Endothelial cell of umbilical vein (primary cell): ENCODE data around the gene UNC5CL. TPM values are rescaled to one million over a fixed set of nuclear protein-coding genes. Genes with fewer than 3 reads are reported as not detected.
"Not testable (repeated sequence)": the region's sequence is repeated elsewhere in the genome, so short reads cannot be mapped to it uniquely, and the experiment has no call there.

Experiments used
- BruUV-seq: library from RNA; stranded (reverse); fragments of 400-500 nt; replicated peaks from 2 replicates; lab custom pipeline; 2021; lab: Mats Ljungman, UMichigan
- CTCF ChIA-PET: fragments of 300-600, 350-600 bp; sonication (Branson Sonifier 250); formaldehyde crosslinking; loops from one replicate; lab custom pipeline; 2021; ENCODE audit warnings: antibody characterized with exemption, inconsistent platforms; lab: Charles Lee
- POLR2A ChIA-PET: fragments of 300-600, 350-600 bp; sonication (Branson Sonifier 250); formaldehyde crosslinking; loops from one replicate; lab custom pipeline; 2021; ENCODE audit warnings: antibody characterized with exemption, inconsistent platforms; lab: Charles Lee
- DNase-seq: peaks from one replicate; pipeline ENCODE4 v3.0.0-alpha.2; 2011; ENCODE audit warnings: low read depth, low spot score
- FAIRE-seq: peaks from 2 replicates; lab custom pipeline; 2011; peaks lifted over from hg19 to GRCh38; lab: Jason Lieb, UNC
- H2AFZ ChIP-seq: 2 replicates; pipeline ENCODE4 v1.6.0; 2012; ENCODE audit warnings: low read depth, low read length, control low read depth, inconsistent platforms
- H3K27ac ChIP-seq: 2 replicates; pipeline ENCODE4 v1.5.1; 2011; ENCODE audit warnings: low read depth, mild to moderate bottlenecking, control low read depth, low read length, moderate library complexity; ENCODE audit not compliant: insufficient read depth
- H3K27me3 ChIP-seq, 2 experiments: 2 replicates each; pipeline versions ENCODE4 v1.6.0 to v1.6.1; 2011; ENCODE audit warnings: low read length in 2 of 2, mixed read lengths in 1 of 2; ENCODE audit not compliant: control insufficient read depth in 2 of 2, insufficient read depth in 2 of 2
- H3K36me3 ChIP-seq, 2 experiments: 2 replicates in 1 of 2; 3 replicates in 1 of 2; pipeline ENCODE4 v1.5.1; 2011; ENCODE audit warnings: low read length in 2 of 2, mild to moderate bottlenecking in 1 of 2, moderate library complexity in 1 of 2; ENCODE audit not compliant: control insufficient read depth in 2 of 2, insufficient read depth in 2 of 2; ENCODE audit errors: extremely low read depth in 1 of 2
- H3K4me1 ChIP-seq: 3 replicates; pipeline ENCODE4 v1.5.1; 2011; ENCODE audit warnings: mild to moderate bottlenecking, low read length; ENCODE audit not compliant: control insufficient read depth, insufficient read depth; ENCODE audit errors: extremely low read depth
- H3K4me2 ChIP-seq: 2 replicates; pipeline ENCODE4 v1.6.1; 2011; ENCODE audit warnings: low read length, control low read depth, mixed read lengths; ENCODE audit not compliant: insufficient read depth
- H3K4me3 ChIP-seq, 3 experiments: fragments of 200-600 bp in 1 of 3; sonication (generic), shearing (Covaris generic) in 1 of 3; replicated peaks in 1 of 3; 2 replicates each; pipeline ENCODE4 v1.5.1; 2011 to 2016; ENCODE audit warnings: control low read depth in 3 of 3, low read length in 3 of 3, mild to moderate bottlenecking in 2 of 3, inconsistent platforms in 1 of 3, low read depth in 1 of 3, moderate library complexity in 1 of 3; ENCODE audit not compliant: insufficient read depth in 1 of 3
- H3K79me2 ChIP-seq: 2 replicates; pipeline ENCODE4 v1.6.0; 2012; ENCODE audit warnings: low read length, inconsistent platforms; ENCODE audit not compliant: control insufficient read depth, insufficient read depth
- H3K9ac ChIP-seq: replicated peaks from 2 replicates; pipeline ENCODE3; 2011; ENCODE audit warnings: low read length, control low read depth; ENCODE audit not compliant: insufficient read depth; ENCODE audit errors: extremely low read depth
- H3K9me1 ChIP-seq: replicated peaks from 3 replicates; pipeline ENCODE4 v1.6.0; 2011; ENCODE audit warnings: mild to moderate bottlenecking, low read length; ENCODE audit not compliant: control insufficient read depth, insufficient read depth; ENCODE audit errors: extremely low read depth
- H3K9me3 ChIP-seq: replicated peaks from 2 replicates; pipeline ENCODE4 v1.5.1; 2012; ENCODE audit warnings: low read length, inconsistent platforms; ENCODE audit not compliant: control insufficient read depth, insufficient read depth
- H4K20me1 ChIP-seq: replicated peaks from 2 replicates; pipeline ENCODE3; 2011; ENCODE audit warnings: mild to moderate bottlenecking, low read length; ENCODE audit not compliant: control insufficient read depth, insufficient read depth; ENCODE audit errors: extremely low read depth
- FOS ChIP-seq: IDR thresholded peaks from 2 replicates; pipeline ENCODE4 v1.6.1; 2011; ENCODE audit warnings: mild to moderate bottlenecking, low read length, moderate library complexity, borderline replicate concordance; ENCODE audit not compliant: insufficient read depth
- dilution Hi-C: fragments of 300-500 bp; cut with MboI; formaldehyde crosslinking; loops from one replicate; pipeline ENCODE4 v1.15.0; 2019; ENCODE audit warnings: low sequenced_read_pairs; ENCODE audit not compliant: extremely low pct_ligation_motif_present
- intact Hi-C: fragments of 100-400 bp; cut with micrococcal nuclease; formaldehyde crosslinking; loops from one replicate; pipeline ENCODE4 v1.10.0; 2022
- polyA plus RNA-seq, 4 experiments: library from polyadenylated mRNA; depleted of rRNA in 3 of 4; stranded (reverse) in 3 of 4; unstranded in 1 of 4; fragments of >200 nt; gene quantifications; 2 replicates each; pipeline versions ENCODE4 v1.2.1 to v1.2.3, GENCODE V29; 2011 to 2012; ENCODE audit warnings: missing spikeins in 1 of 4
- total RNA-seq: library from RNA; stranded (reverse); gene quantifications from 2 replicates; pipeline ENCODE4 v1.2.3, GENCODE V29; 2021

UNC5CL gene
- total and polyA plus RNA-seq, 2 donors (not counting 3 experiments of a cell fraction or from before 2014, with no cell fraction given), result 0.14 to 0.20 TPM

DNA sequence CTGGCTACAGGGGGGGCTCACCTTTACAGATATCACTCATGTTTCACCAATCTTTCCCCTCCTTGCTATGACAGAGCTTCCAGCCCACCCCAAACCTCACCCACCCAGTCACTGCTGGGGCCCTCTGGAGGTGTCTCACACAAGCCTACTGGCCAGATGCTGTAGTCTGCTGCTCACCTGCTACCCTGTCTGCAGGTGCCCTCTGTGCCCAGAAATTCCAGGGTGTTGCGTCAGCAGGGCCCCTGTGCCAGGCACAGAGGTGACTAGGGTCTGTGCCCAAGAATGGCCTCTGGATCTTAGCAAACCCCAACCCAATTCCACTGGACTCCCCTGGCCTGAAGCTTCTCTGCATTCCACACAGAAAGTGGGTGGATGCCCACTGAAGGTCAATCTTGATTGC lies 21.4 kb downstream of the UNC5CL start:
- H3K4me3 ChIP-seq, result no peak overlapping the region
- H3K27me3 ChIP-seq, result peaks cover 0 to 2% of the 10 kb centered on the region in 2 experiments
- H3K4me1 ChIP-seq, result no peaks in the 10 kb centered on the region
- intact Hi-C loops, result no loop called here
- CTCF ChIA-PET, result interaction anchor here (1.1 to 2.3 kb wide), 3 partner anchors 10 to 123 kb away, joined by 4 to 12 read pairs (median 4); no protein-coding TSS in a partner anchor
- no peak overlapping the region for H2AFZ ChIP-seq
- no peak for FAIRE-seq
- no peaks in the 10 kb centered on the region for H3K9me1 ChIP-seq
- no peaks in the 10 kb centered on the region for H3K36me3 ChIP-seq
- H3K9ac ChIP-seq, result no peak overlapping the region
- H3K9me3 ChIP-seq, result no peaks in the 10 kb centered on the region
- H3K79me2 ChIP-seq, result no peaks in the 10 kb centered on the region
- no peak overlapping the region for H3K4me2 ChIP-seq
- TF ChIP-seq FOS, result no peak
- dilution Hi-C loops, result no loop called here
- DNase-seq, result no peak
- no peak overlapping the region for H3K27ac ChIP-seq
- no TSS peak for BruUV-seq
- POLR2A ChIA-PET, result no interaction called here
- no peaks in the 10 kb centered on the region for H4K20me1 ChIP-seq

DNA sequence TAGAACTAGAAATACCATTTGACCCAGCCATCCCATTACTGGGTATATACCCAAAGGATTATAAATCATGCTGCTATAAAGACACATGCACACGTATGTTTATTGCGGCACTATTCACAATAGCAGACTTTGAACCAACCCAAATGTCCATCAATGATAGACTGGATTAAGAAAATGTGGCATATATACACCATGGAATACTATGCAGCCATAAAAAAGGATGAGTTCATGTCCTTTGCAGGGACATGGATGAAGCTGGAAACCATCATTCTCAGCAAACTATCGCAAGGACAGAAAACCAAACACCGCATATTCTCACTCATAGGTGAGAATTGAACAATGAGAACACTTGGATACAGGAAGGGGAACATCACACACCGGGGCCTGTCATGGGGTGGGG lies 23.2 kb downstream of the UNC5CL start:
- CTCF ChIA-PET, H3K4me3 ChIP-seq, POLR2A ChIA-PET, H3K9me1 ChIP-seq, H2AFZ ChIP-seq, H3K9me3 ChIP-seq, H3K36me3 ChIP-seq, H3K4me1 ChIP-seq, FAIRE-seq, H3K9ac ChIP-seq, DNase-seq, H3K4me2 ChIP-seq, BruUV-seq, H3K27ac ChIP-seq, dilution Hi-C loops, H3K79me2 ChIP-seq, H4K20me1 ChIP-seq, H3K27me3 ChIP-seq, intact Hi-C loops: not testable (repeated sequence)
